ENCODE results near the gene KRTAP5-10.
"Not testable (repeated sequence)": the region's sequence is repeated elsewhere in the genome, so short reads cannot be mapped to it uniquely, and the experiment has no call there.

Gene KRTAP5-10

GRCh38 chr11:71538666-71538990, 26.7 kb upstream of the KRTAP5-10 start:
- DNase-seq (ENCODE audit: low spot score) = no peak
- POLR2A ChIA-PET (ENCODE audit: low non-redundant PET) = no interaction called here
- no peak overlapping the region for H3K27ac ChIP-seq
- CTCF ChIA-PET = no interaction called here
- TF ChIP-seq CTCF (conservative IDR thresholded peaks at IDR 0.05; ENCODE audit: low read depth) = no peak

GRCh38 chr11:71539017-71539416, 26.3 kb upstream of the KRTAP5-10 start:
- no peak for DNase-seq (ENCODE audit: low spot score)
- ChIA-PET POLR2A (ENCODE audit: low non-redundant PET) (no interaction called here), CTCF (no interaction called here)
- no peak for TF ChIP-seq CTCF (conservative IDR thresholded peaks at IDR 0.05; ENCODE audit: low read depth)
- H3K27ac ChIP-seq = no peak overlapping the region

- H3K27ac ChIP-seq; DNase-seq (ENCODE audit: low spot score); POLR2A ChIA-PET (ENCODE audit: low non-redundant PET); CTCF ChIA-PET: not testable (repeated sequence)
Measured at GRCh38 chr11:71539971-71540370, 25.4 kb upstream of the KRTAP5-10 start.

GRCh38 chr11:71540521-71541304, 24.6 kb upstream of the KRTAP5-10 start:
- DNase-seq (ENCODE audit: low spot score); H3K27ac ChIP-seq; POLR2A ChIA-PET (ENCODE audit: low non-redundant PET); CTCF ChIA-PET: not testable (repeated sequence)

- no peak for DNase-seq (ENCODE audit: low spot score)
- CTCF ChIA-PET = interaction anchor here (0.5 to 0.6 kb wide), 2 partner anchors 21 to 760 kb away, joined by 3 read pairs; no protein-coding TSS in a partner anchor
- H3K27ac ChIP-seq = no peak overlapping the region
- TF ChIP-seq CTCF (conservative IDR thresholded peaks at IDR 0.05; ENCODE audit: low read depth) = no peak
- POLR2A ChIA-PET (ENCODE audit: low non-redundant PET) = no interaction called here
Measured at GRCh38 chr11:71542382-71542781, 23.0 kb upstream of the KRTAP5-10 start.

- CTCF ChIA-PET = interaction anchor here (0.5 to 0.9 kb wide), 2 partner anchors 18 to 761 kb away, joined by 3 read pairs; no protein-coding TSS in a partner anchor
- POLR2A ChIA-PET (ENCODE audit: low non-redundant PET) = no interaction called here
- no peak overlapping the region for H3K27ac ChIP-seq
- DNase-seq (ENCODE audit: low spot score) = no peak
- no peak for TF ChIP-seq CTCF (conservative IDR thresholded peaks at IDR 0.05; ENCODE audit: low read depth)
Measured at GRCh38 chr11:71542879-71543777, 22.2 kb upstream of the KRTAP5-10 start.

- H3K27ac ChIP-seq = no peak overlapping the region
- TF ChIP-seq CTCF (conservative IDR thresholded peaks at IDR 0.05; ENCODE audit: low read depth) = no peak
- ChIA-PET POLR2A (ENCODE audit: low non-redundant PET) (no interaction called here), CTCF (no interaction called here)
- no peak for DNase-seq (ENCODE audit: low spot score)
Measured at GRCh38 chr11:71543866-71544265, 21.5 kb upstream of the KRTAP5-10 start.

Measured in RWPE1 (cell line).